ENCODE measurements around the gene IDH3A. TPM values are rescaled to one million over a fixed set of nuclear protein-coding genes. Genes with fewer than 3 reads are reported as not detected.

Gene IDH3A
- total RNA-seq, 2 experiments from 2014 or later: 47.5 to 47.6 TPM

DNA sequence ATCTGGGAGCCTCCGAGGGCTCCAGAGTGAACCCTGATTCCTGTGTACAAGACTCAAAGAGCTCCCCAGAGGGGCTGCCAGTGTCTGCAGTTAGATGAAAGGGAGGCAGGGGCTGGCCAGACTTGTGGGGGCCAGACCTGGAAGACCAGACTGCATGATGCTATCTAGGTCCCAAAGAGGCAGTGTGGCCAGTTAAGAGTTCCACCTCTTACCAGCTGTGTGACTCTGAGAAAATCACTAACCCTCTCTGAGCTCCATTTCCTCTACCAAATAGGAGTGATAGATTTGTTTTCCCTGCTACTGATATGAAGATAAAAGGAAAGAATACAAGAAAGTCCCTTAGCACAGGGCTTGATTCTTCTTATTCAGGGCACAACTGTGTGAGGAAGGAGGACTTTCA is 56.2 kb downstream of the IDH3A start:
- CTCF ChIA-PET: interaction anchor here (1.2 kb wide), 1 partner anchor 9 kb away, joined by 3 read pairs; no protein-coding TSS in a partner anchor
- no peaks in the 10 kb centered on the region for H3K4me1 ChIP-seq (ENCODE audit: insufficient read depth, low read length)
- TF ChIP-seq, protein P1, sequence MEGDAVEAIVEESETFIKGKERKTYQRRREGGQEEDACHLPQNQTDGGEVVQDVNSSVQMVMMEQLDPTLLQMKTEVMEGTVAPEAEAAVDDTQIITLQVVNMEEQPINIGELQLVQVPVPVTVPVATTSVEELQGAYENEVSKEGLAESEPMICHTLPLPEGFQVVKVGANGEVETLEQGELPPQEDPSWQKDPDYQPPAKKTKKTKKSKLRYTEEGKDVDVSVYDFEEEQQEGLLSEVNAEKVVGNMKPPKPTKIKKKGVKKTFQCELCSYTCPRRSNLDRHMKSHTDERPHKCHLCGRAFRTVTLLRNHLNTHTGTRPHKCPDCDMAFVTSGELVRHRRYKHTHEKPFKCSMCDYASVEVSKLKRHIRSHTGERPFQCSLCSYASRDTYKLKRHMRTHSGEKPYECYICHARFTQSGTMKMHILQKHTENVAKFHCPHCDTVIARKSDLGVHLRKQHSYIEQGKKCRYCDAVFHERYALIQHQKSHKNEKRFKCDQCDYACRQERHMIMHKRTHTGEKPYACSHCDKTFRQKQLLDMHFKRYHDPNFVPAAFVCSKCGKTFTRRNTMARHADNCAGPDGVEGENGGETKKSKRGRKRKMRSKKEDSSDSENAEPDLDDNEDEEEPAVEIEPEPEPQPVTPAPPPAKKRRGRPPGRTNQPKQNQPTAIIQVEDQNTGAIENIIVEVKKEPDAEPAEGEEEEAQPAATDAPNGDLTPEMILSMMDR (IDR thresholded peaks at IDR 0.05): no peak

GRCh38 chr15:78205856-78206255 is 56.7 kb downstream of the IDH3A start:
- no peaks in the 10 kb centered on the region for H3K27me3 ChIP-seq (ENCODE audit: control insufficient read depth in 1 of 2, insufficient read depth in 2 of 2, low read length in 2 of 2)
- ATAC-seq (ENCODE audit: poor library complexity) (no peak), DNase-seq (no peak)
- Mint-ChIP-seq H3K36me3 (ENCODE audit: low read depth) (no peaks in the 10 kb centered on the region), H3K4me1 (ENCODE audit: low read depth) (no peaks in the 10 kb centered on the region), H3K27me3 (no peaks in the 10 kb centered on the region), H3K4me3 (no peak overlapping the region), H3K9me3 (no peaks in the 10 kb centered on the region), H3K27ac (no peak overlapping the region)
- no peak overlapping the region for H3K4me3 ChIP-seq (ENCODE audit: low read length)
- H3K4me1 ChIP-seq (ENCODE audit: insufficient read depth, low read length): no peaks in the 10 kb centered on the region
- TF ChIP-seq, protein P1 (IDR thresholded peaks at IDR 0.05): no peak
- intact Hi-C loops (cut with DNase I, micrococcal nuclease): no loop called here
- H3K36me3 ChIP-seq (ENCODE audit: insufficient read depth, low read length): no peaks in the 10 kb centered on the region
- no peaks in the 10 kb centered on the region for H3K9me3 ChIP-seq (ENCODE audit: control insufficient read depth in 1 of 2, insufficient read depth in 1 of 2, low read length in 2 of 2)
- CTCF ChIA-PET: interaction anchor here (0.5 to 1.6 kb wide), 2 partner anchors 10 to 14 kb away, joined by 3 to 7 read pairs; no protein-coding TSS in a partner anchor
- no peak overlapping the region for H3K27ac ChIP-seq (ENCODE audit: low read depth in 1 of 2, low read length in 2 of 2)
- POLR2A ChIA-PET: no interaction called here

More for the DNA sequence above, 56.2 kb downstream of the IDH3A start:
- no peaks in the 10 kb centered on the region for H3K27me3 ChIP-seq (ENCODE audit: control insufficient read depth in 1 of 2, insufficient read depth in 2 of 2, low read length in 2 of 2)
- H3K36me3 ChIP-seq (ENCODE audit: insufficient read depth, low read length): no peaks in the 10 kb centered on the region
- no peak overlapping the region for H3K4me3 ChIP-seq (ENCODE audit: low read length)
- H3K27me3 Mint-ChIP-seq: no peaks in the 10 kb centered on the region
- H3K27ac ChIP-seq (ENCODE audit: low read depth in 1 of 2, low read length in 2 of 2): no peak overlapping the region
- no peaks in the 10 kb centered on the region for H3K9me3 ChIP-seq (ENCODE audit: control insufficient read depth in 1 of 2, insufficient read depth in 1 of 2, low read length in 2 of 2)
- POLR2A ChIA-PET: no interaction called here
- intact Hi-C loops (cut with DNase I, micrococcal nuclease): no loop called here
- DNase-seq (no peak), ATAC-seq (ENCODE audit: poor library complexity) (no peak)
- H3K4me1 Mint-ChIP-seq (ENCODE audit: low read depth): no peaks in the 10 kb centered on the region
- no peak overlapping the region for H3K27ac Mint-ChIP-seq
- H3K36me3 Mint-ChIP-seq (ENCODE audit: low read depth): no peaks in the 10 kb centered on the region
- H3K4me3 Mint-ChIP-seq: no peak overlapping the region
- no peaks in the 10 kb centered on the region for H3K9me3 Mint-ChIP-seq

DNA sequence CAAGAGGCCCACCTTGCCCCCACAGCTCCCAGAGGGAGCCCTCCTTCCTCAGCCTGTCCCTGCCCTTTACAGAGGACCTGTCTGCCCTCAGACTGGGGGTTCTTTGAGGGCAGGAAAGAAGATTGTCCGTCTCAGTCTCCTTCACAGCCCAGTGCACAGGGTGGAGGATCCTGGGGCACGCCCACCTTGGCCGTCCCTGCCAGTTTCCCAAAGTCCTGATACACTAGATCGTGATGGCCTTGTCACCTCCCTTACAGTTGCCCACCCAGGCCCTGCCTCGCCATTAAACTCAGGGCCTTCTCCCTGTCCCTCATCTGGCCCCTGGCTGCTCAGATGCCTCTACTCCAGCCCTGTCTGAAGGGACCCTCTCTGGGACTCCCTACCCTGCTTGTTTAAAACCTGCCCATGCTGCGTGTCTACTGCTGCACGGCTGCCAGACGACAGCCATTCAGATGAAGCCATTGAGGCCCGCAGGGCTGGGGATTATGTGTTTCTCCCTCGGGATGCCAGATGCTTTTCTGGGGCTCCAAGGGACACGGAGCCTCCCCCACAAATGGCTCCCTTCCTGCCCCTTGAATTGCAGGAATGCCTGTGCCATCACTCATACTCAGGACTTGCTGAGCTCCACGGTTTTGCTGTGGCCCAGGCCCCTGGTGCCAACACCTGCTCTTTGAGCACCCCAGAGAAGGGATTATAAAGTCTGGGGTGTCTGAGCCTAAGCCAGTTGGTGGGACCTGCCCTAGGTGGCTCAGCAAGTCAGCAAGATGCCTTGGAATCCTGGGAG is 57.4 kb downstream of the IDH3A start:
- intact Hi-C loops (cut with DNase I, micrococcal nuclease): no loop called here
- DNase-seq (no peak), ATAC-seq (ENCODE audit: poor library complexity) (no peak)
- ChIA-PET POLR2A (no interaction called here), CTCF (interaction anchor here (1.6 kb wide), 1 partner anchor 11 kb away, joined by 7 read pairs; no protein-coding TSS in a partner anchor)
- no peaks in the 10 kb centered on the region for H3K27me3 Mint-ChIP-seq
- Histone ChIP-seq H3K27me3 (ENCODE audit: control insufficient read depth in 1 of 2, insufficient read depth in 2 of 2, low read length in 2 of 2) (no peaks in the 10 kb centered on the region), H3K4me1 (ENCODE audit: insufficient read depth, low read length) (no peaks in the 10 kb centered on the region), H3K27ac (ENCODE audit: low read depth in 1 of 2, low read length in 2 of 2) (no peak overlapping the region), H3K9me3 (ENCODE audit: control insufficient read depth in 1 of 2, insufficient read depth in 1 of 2, low read length in 2 of 2) (no peaks in the 10 kb centered on the region), H3K4me3 (ENCODE audit: low read length) (no peak overlapping the region), H3K36me3 (ENCODE audit: insufficient read depth, low read length) (no peaks in the 10 kb centered on the region)
- TF ChIP-seq, protein P1 (IDR thresholded peaks at IDR 0.05): no peak
- H3K36me3 Mint-ChIP-seq (ENCODE audit: low read depth): no peaks in the 10 kb centered on the region
- no peak overlapping the region for H3K27ac Mint-ChIP-seq
- H3K4me1 Mint-ChIP-seq (ENCODE audit: low read depth): no peaks in the 10 kb centered on the region
- no peaks in the 10 kb centered on the region for H3K9me3 Mint-ChIP-seq
- H3K4me3 Mint-ChIP-seq: no peak overlapping the region

Data from CD4-positive, alpha-beta T cell (primary cell).